ENCODE measurements around the gene LIPI.
"Not testable (repeated sequence)": the region's sequence is repeated elsewhere in the genome, so short reads cannot be mapped to it uniquely, and the experiment has no call there.

DNA sequence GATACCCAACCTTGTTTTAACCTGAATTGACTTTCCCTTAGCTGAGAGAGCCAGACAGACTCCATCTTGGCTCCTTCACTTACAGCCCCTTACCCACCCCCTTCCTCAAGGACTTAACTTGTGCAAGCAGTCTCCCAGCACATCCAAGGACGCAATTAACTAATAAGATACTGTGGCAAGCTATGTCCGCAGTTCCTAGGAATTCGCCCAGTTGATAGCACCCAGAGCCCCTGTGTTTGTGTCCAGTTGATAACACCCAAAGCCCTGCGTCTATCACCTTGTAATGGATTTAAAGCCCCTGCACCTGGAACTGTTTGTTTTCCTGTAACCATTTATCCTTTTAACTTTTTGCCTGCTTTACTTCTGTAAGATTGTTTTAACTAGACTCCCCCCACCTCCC, 106.2 kb downstream of the LIPI start:
- TF ChIP-seq, protein P1, sequence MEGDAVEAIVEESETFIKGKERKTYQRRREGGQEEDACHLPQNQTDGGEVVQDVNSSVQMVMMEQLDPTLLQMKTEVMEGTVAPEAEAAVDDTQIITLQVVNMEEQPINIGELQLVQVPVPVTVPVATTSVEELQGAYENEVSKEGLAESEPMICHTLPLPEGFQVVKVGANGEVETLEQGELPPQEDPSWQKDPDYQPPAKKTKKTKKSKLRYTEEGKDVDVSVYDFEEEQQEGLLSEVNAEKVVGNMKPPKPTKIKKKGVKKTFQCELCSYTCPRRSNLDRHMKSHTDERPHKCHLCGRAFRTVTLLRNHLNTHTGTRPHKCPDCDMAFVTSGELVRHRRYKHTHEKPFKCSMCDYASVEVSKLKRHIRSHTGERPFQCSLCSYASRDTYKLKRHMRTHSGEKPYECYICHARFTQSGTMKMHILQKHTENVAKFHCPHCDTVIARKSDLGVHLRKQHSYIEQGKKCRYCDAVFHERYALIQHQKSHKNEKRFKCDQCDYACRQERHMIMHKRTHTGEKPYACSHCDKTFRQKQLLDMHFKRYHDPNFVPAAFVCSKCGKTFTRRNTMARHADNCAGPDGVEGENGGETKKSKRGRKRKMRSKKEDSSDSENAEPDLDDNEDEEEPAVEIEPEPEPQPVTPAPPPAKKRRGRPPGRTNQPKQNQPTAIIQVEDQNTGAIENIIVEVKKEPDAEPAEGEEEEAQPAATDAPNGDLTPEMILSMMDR (IDR thresholded peaks at IDR 0.05; ENCODE audit: poor library complexity): not testable (repeated sequence)
- TF ChIP-seq EZH2 (IDR thresholded peaks at IDR 0.05; ENCODE audit: borderline replicate concordance): not testable (repeated sequence)
